Upper lobe of right lung (tissue), 1 donor: ENCODE data around the gene MVK. TPM values are rescaled to one million over a fixed set of nuclear protein-coding genes. Genes with fewer than 3 reads are reported as not detected.

Source experiments
- ATAC-seq: fragments of 200-7000 bp; cut with Tn5 transposase; one replicate; pipeline ENCODE4 v1.9.1; 2020; ENCODE audit warnings: mild to moderate bottlenecking, moderate library complexity
- DNase-seq: peaks from one replicate; pipeline ENCODE4 v3.0.0-alpha.2; 2020
- H3K27ac ChIP-seq: fragments of 200-600 bp; one replicate; pipeline ENCODE4 v1.8.0; 2022
- H3K27me3 ChIP-seq: fragments of 200-600 bp; one replicate; pipeline ENCODE4 v1.8.0; 2022; ENCODE audit warnings: mild to moderate bottlenecking
- H3K36me3 ChIP-seq: fragments of 200-600 bp; one replicate; pipeline ENCODE4 v1.8.0; 2022
- H3K4me1 ChIP-seq: fragments of 200-600 bp; one replicate; pipeline ENCODE4 v1.8.0; 2022
- H3K4me3 ChIP-seq: fragments of 200-600 bp; one replicate; pipeline ENCODE4 v1.8.0; 2022; ENCODE audit warnings: mild to moderate bottlenecking
- H3K9me3 ChIP-seq: fragments of 200-600 bp; one replicate; pipeline ENCODE4 v1.8.0; 2022
- CTCF ChIP-seq: fragments of 200-600 bp; IDR thresholded peaks from one replicate; pipeline ENCODE4 v1.8.0; 2022; ENCODE audit warnings: antibody characterized with exemption
- intact Hi-C: fragments of 100-400 bp; cut with DNase I; formaldehyde crosslinking; loops from one replicate; pipeline ENCODE4 v1.11.0; 2022
- total RNA-seq: library from RNA; stranded (reverse); fragmentation: NEBNext Ultra II Directional; extraction: Animal tissue kit (Norgen Biotek cat#: 25700); gene quantifications from one replicate; pipeline ENCODE4 v1.2.1, GENCODE V29; 2021
- donor health status: DM: no; HTN: yes; CAD: no; lungs with severe emphysema.

The MVK gene
- total RNA-seq, 1 donor from 2014 or later = 27.3 TPM

- DNase-seq = no peak
- H3K27me3 ChIP-seq = no peaks in the 10 kb centered on the region
- TF ChIP-seq CTCF = no peak
- H3K27ac ChIP-seq = no peak overlapping the region
- no peak overlapping the region for H3K4me3 ChIP-seq
- ATAC-seq = no peak
- H3K9me3 ChIP-seq = no peaks in the 10 kb centered on the region
- no peaks in the 10 kb centered on the region for H3K4me1 ChIP-seq
- intact Hi-C loops = no loop called here
- peaks cover 50% of the 10 kb centered on the region for H3K36me3 ChIP-seq
Measured at GRCh38 chr12:109535231-109535862, 38.2 kb upstream of the MVK start.

GRCh38 chr12:109535863-109536250, 37.7 kb upstream of the MVK start:
- Histone ChIP-seq H3K36me3 (peaks cover 45% of the 10 kb centered on the region), H3K4me1 (no peaks in the 10 kb centered on the region), H3K27ac (no peak overlapping the region), H3K9me3 (no peaks in the 10 kb centered on the region), H3K27me3 (no peaks in the 10 kb centered on the region), H3K4me3 (no peak overlapping the region)
- intact Hi-C loops = no loop called here
- no peak for TF ChIP-seq CTCF
- DNase-seq = no peak
- no peak for ATAC-seq

- no peaks in the 10 kb centered on the region for H3K9me3 ChIP-seq
- no peak for TF ChIP-seq CTCF
- intact Hi-C loops = no loop called here
- no peaks in the 10 kb centered on the region for H3K4me1 ChIP-seq
- peaks cover 32% of the 10 kb centered on the region for H3K36me3 ChIP-seq
- no peak overlapping the region for H3K4me3 ChIP-seq
- DNase-seq = no peak
- no peak for ATAC-seq
- H3K27ac ChIP-seq = no peak overlapping the region
- no peaks in the 10 kb centered on the region for H3K27me3 ChIP-seq
Measured at GRCh38 chr12:109537136-109537535, 36.5 kb upstream of the MVK start.

- intact Hi-C loops = no loop called here
- ATAC-seq = no peak
- no peak for DNase-seq
- Histone ChIP-seq H3K4me1 (no peaks in the 10 kb centered on the region), H3K9me3 (no peaks in the 10 kb centered on the region), H3K27me3 (no peaks in the 10 kb centered on the region), H3K27ac (no peak overlapping the region), H3K4me3 (no peak overlapping the region), H3K36me3 (peaks cover 20% of the 10 kb centered on the region)
- TF ChIP-seq CTCF = no peak
Measured at GRCh38 chr12:109538191-109538863, 35.3 kb upstream of the MVK start.

- H3K9me3 ChIP-seq = no peaks in the 10 kb centered on the region
- H3K36me3 ChIP-seq = peaks cover 9% of the 10 kb centered on the region
- no peak overlapping the region for H3K27ac ChIP-seq
- no peaks in the 10 kb centered on the region for H3K4me1 ChIP-seq
- no peaks in the 10 kb centered on the region for H3K27me3 ChIP-seq
- H3K4me3 ChIP-seq = no peak overlapping the region
- DNase-seq (no peak), ATAC-seq (no peak)
- no peak for TF ChIP-seq CTCF
- intact Hi-C loops = no loop called here
Measured at GRCh38 chr12:109539508-109539907, 34.1 kb upstream of the MVK start.
